GM12878 (cell line): ENCODE results near the gene ERLEC1. TPM values are rescaled to one million over a fixed set of nuclear protein-coding genes. Genes with fewer than 3 reads are reported as not detected.
A peak's percentile ranks its signal among the peaks of the same experiment; 100 is the strongest.

Experiments
- EED ChIP-seq: sonication (generic); IDR thresholded peaks from 2 replicates; pipeline ENCODE4 v1.6.1; 2016; ENCODE audit warnings: antibody characterized with exemption, low read depth
- ETV6 ChIP-seq, 2 experiments: fragments of 450-650 bp in 1 of 2; IDR thresholded peaks in 1 of 2; conservative IDR thresholded peaks in 1 of 2; 2 replicates each; pipeline ENCODE4 v1.6.1; 2014; ENCODE audit warnings: antibody characterized with exemption in 1 of 2, borderline replicate concordance in 1 of 2, low read depth in 1 of 2, mild to moderate bottlenecking in 1 of 2, moderate library complexity in 1 of 2
- KLF5 ChIP-seq: fragments of 450-650 bp; IDR thresholded peaks from 2 replicates; pipeline ENCODE4 v1.6.1; 2014; ENCODE audit warnings: mild to moderate bottlenecking; ENCODE audit not compliant: partially characterized antibody
- NBN ChIP-seq: fragments of 450-650 bp; IDR thresholded peaks from 2 replicates; pipeline ENCODE4 v1.6.1; 2016
- NR2C2 ChIP-seq: IDR thresholded peaks from 2 replicates; pipeline ENCODE4 v1.6.1; 2011; ENCODE audit warnings: borderline replicate concordance, low read depth; ENCODE audit not compliant: control insufficient read depth, insufficient read length
- POLR2A ChIP-seq: IDR thresholded peaks from 2 replicates; pipeline ENCODE4 v1.6.1; 2011; ENCODE audit warnings: low read depth, mild to moderate bottlenecking, low read length
- POU2F2 ChIP-seq: IDR thresholded peaks from 3 replicates; pipeline ENCODE4 v1.6.1; 2011; ENCODE audit warnings: low read depth, mild to moderate bottlenecking, low read length, borderline replicate concordance
- RAD51 ChIP-seq: fragments of 450-650 bp; IDR thresholded peaks from 2 replicates; pipeline ENCODE4 v1.6.1; 2016; ENCODE audit warnings: moderate library complexity, mild to moderate bottlenecking, inconsistent platforms
- RB1 ChIP-seq: fragments of 450-650 bp; formaldehyde crosslinking; IDR thresholded peaks from 2 replicates; pipeline ENCODE4 v1.6.1; 2017; ENCODE audit warnings: mild to moderate bottlenecking, borderline replicate concordance
- RELA ChIP-seq: fragments of 450-650 bp; IDR thresholded peaks from 2 replicates; pipeline ENCODE4 v1.8.0; 2014; ENCODE audit warnings: borderline replicate concordance; ENCODE audit not compliant: partially characterized antibody
- SP1 ChIP-seq: IDR thresholded peaks from one replicate; pipeline ENCODE4 v1.6.1; 2011; ENCODE audit warnings: low read depth, low read length
- STAT3 ChIP-seq: IDR thresholded peaks from 2 replicates; pipeline ENCODE4 v1.6.1; 2011; ENCODE audit warnings: low read depth, low read length, improper control_type of control experiment
- TARDBP ChIP-seq: IDR thresholded peaks from 2 replicates; pipeline ENCODE4 v1.6.1; 2016; ENCODE audit warnings: borderline replicate concordance
- TCF7 ChIP-seq: IDR thresholded peaks from 2 replicates; pipeline ENCODE4 v1.6.1; 2014; ENCODE audit warnings: antibody characterized with exemption, borderline replicate concordance
- ZNF207 ChIP-seq: fragments of 450-650 bp; IDR thresholded peaks from 2 replicates; pipeline ENCODE4 v1.6.1; 2014; ENCODE audit warnings: antibody characterized with exemption, mild to moderate bottlenecking, borderline replicate concordance
- ZNF622 ChIP-seq: fragments of 450-650 bp; IDR thresholded peaks from 2 replicates; pipeline ENCODE4 v1.6.1; 2017; ENCODE audit warnings: mild to moderate bottlenecking, inconsistent platforms
- polyA plus RNA-seq, 11 experiments: library from polyadenylated mRNA; depleted of rRNA in 4 of 11; unstranded in 6 of 11; stranded (reverse) in 5 of 11; fragments of >200 nt; fragmentation: Nextera tagmentation in 4 of 11; fragmentation: Illumina TruSeq in 1 of 11; extraction: Ambion mirVana in 4 of 11; extraction: Trizol in 1 of 11; gene quantifications; 1 replicate in 1 of 11; 2 replicates in 10 of 11; pipeline versions ENCODE4 v1.2.1 to v1.2.3, GENCODE V29; 2011 to 2016; ENCODE audit warnings: inconsistent platforms in 2 of 11, missing spikeins in 2 of 11, low read depth in 1 of 11
- total RNA-seq, 4 experiments: library from RNA; depleted of rRNA in 3 of 4; stranded (reverse); fragments of >200 nt in 3 of 4; fragmentation: Illumina TruSeq in 1 of 4; extraction: Trizol in 1 of 4; gene quantifications; 2 replicates each; pipeline versions ENCODE4 v1.2.1 to v1.2.3, GENCODE V29; 2013 to 2021
- TF ChIP-seq, protein P1 (sequence below): fragments of 450-650 bp; IDR thresholded peaks from 2 replicates; pipeline ENCODE4 v1.6.1; 2017; ENCODE audit warnings: mild to moderate bottlenecking, moderate library complexity
- TF ChIP-seq, protein P2 (sequence below): fragments of 450-650 bp; IDR thresholded peaks from 2 replicates; pipeline ENCODE4 v1.6.1; 2017; ENCODE audit warnings: mild to moderate bottlenecking, moderate library complexity
- TF ChIP-seq, protein P3 (sequence below): IDR thresholded peaks from 2 replicates; pipeline ENCODE4 v1.6.1; 2011; ENCODE audit warnings: mild to moderate bottlenecking, low read depth, low read length, moderate library complexity; ENCODE audit not compliant: insufficient replicate concordance
- TF ChIP-seq, protein P4 (sequence below): fragments of 450-650 bp; IDR thresholded peaks from 2 replicates; pipeline ENCODE4 v1.6.1; 2017; ENCODE audit warnings: low read depth, mild to moderate bottlenecking, moderate library complexity

ERLEC1 gene
- total and polyA plus RNA-seq, 10 of the 15 experiments (the other 5 are each of a cell fraction or from before 2014, with no cell fraction given), result 14.1 to 52.2 (median 30.0) TPM

DNA sequence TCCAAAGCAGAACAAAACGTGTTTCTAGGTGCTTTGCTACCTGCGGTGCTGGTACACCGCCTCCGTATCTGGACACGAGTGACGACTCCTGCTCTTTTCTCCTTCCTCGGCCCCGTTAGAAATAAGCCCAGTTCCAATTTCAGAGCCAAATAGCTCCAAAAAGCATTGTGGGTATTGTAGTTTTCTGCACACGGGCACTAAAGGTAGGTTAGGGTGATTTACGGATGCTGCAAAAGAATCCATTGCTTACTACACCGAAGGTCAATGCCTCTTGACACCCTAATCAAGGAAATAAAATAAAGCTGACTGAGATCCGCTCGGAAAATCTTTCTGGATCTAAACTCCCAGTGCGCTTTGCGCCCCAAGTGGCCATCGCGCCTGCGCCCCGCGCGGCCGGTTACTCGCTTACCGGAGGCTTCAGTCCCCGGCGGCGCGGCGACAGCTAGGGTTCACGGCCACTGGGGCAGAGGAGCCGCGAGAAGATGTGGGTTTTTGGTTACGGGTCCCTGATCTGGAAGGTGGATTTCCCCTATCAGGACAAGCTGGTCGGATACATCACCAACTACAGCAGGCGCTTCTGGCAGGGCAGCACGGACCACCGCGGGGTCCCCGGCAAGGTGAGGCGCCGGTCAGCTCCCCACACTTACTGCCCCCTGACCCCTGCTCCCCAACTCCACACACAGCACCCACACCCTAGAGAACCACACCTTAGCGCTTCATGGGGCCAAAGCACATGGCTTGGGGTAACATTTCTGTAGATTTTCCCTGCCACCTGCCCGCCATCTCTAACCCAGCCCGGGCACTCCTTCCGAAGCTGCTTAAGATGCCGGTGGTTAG, 19.2 kb upstream of the ERLEC1 start, which contains the start of gene CHAC2 (continued):
- TF ChIP-seq KLF5 (no peak), RELA (peak; percentile 21), ZNF622 (no peak), NBN (0 out of 2 replicates have a peak, but pooled peaks have one; percentile 40), RAD51 (no peak), POLR2A (peak; percentile 91), RB1 (no peak), EED (no peak), STAT3 (no peak), ETV6 (conservative IDR thresholded peaks at IDR 0.05 in 1 of 2, IDR thresholded peaks at IDR 0.05 in 1 of 2; ENCODE audit: borderline replicate concordance in 1 of 2, low read depth in 1 of 2) (no peak), ZNF207 (no peak), POU2F2 (peak; percentile 41; the same call in 1 of the 3 replicates), SP1 (no peak), NR2C2 (no peak), TARDBP (no peak), TCF7 (no peak)
- TF ChIP-seq, protein P1, sequence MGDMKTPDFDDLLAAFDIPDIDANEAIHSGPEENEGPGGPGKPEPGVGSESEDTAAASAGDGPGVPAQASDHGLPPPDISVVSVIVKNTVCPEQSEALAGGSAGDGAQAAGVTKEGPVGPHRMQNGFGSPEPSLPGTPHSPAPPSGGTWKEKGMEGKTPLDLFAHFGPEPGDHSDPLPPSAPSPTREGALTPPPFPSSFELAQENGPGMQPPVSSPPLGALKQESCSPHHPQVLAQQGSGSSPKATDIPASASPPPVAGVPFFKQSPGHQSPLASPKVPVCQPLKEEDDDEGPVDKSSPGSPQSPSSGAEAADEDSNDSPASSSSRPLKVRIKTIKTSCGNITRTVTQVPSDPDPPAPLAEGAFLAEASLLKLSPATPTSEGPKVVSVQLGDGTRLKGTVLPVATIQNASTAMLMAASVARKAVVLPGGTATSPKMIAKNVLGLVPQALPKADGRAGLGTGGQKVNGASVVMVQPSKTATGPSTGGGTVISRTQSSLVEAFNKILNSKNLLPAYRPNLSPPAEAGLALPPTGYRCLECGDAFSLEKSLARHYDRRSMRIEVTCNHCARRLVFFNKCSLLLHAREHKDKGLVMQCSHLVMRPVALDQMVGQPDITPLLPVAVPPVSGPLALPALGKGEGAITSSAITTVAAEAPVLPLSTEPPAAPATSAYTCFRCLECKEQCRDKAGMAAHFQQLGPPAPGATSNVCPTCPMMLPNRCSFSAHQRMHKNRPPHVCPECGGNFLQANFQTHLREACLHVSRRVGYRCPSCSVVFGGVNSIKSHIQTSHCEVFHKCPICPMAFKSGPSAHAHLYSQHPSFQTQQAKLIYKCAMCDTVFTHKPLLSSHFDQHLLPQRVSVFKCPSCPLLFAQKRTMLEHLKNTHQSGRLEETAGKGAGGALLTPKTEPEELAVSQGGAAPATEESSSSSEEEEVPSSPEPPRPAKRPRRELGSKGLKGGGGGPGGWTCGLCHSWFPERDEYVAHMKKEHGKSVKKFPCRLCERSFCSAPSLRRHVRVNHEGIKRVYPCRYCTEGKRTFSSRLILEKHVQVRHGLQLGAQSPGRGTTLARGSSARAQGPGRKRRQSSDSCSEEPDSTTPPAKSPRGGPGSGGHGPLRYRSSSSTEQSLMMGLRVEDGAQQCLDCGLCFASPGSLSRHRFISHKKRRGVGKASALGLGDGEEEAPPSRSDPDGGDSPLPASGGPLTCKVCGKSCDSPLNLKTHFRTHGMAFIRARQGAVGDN, result no peak
- TF ChIP-seq, protein P2, sequence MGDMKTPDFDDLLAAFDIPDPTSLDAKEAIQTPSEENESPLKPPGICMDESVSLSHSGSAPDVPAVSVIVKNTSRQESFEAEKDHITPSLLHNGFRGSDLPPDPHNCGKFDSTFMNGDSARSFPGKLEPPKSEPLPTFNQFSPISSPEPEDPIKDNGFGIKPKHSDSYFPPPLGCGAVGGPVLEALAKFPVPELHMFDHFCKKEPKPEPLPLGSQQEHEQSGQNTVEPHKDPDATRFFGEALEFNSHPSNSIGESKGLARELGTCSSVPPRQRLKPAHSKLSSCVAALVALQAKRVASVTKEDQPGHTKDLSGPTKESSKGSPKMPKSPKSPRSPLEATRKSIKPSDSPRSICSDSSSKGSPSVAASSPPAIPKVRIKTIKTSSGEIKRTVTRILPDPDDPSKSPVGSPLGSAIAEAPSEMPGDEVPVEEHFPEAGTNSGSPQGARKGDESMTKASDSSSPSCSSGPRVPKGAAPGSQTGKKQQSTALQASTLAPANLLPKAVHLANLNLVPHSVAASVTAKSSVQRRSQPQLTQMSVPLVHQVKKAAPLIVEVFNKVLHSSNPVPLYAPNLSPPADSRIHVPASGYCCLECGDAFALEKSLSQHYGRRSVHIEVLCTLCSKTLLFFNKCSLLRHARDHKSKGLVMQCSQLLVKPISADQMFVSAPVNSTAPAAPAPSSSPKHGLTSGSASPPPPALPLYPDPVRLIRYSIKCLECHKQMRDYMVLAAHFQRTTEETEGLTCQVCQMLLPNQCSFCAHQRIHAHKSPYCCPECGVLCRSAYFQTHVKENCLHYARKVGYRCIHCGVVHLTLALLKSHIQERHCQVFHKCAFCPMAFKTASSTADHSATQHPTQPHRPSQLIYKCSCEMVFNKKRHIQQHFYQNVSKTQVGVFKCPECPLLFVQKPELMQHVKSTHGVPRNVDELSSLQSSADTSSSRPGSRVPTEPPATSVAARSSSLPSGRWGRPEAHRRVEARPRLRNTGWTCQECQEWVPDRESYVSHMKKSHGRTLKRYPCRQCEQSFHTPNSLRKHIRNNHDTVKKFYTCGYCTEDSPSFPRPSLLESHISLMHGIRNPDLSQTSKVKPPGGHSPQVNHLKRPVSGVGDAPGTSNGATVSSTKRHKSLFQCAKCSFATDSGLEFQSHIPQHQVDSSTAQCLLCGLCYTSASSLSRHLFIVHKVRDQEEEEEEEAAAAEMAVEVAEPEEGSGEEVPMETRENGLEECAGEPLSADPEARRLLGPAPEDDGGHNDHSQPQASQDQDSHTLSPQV, result no peak
- TF ChIP-seq, protein P3, sequence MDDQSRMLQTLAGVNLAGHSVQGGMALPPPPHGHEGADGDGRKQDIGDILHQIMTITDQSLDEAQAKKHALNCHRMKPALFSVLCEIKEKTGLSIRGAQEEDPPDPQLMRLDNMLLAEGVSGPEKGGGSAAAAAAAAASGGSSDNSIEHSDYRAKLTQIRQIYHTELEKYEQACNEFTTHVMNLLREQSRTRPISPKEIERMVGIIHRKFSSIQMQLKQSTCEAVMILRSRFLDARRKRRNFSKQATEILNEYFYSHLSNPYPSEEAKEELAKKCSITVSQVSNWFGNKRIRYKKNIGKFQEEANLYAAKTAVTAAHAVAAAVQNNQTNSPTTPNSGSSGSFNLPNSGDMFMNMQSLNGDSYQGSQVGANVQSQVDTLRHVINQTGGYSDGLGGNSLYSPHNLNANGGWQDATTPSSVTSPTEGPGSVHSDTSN, result peak; percentile 52
- TF ChIP-seq, protein P4, sequence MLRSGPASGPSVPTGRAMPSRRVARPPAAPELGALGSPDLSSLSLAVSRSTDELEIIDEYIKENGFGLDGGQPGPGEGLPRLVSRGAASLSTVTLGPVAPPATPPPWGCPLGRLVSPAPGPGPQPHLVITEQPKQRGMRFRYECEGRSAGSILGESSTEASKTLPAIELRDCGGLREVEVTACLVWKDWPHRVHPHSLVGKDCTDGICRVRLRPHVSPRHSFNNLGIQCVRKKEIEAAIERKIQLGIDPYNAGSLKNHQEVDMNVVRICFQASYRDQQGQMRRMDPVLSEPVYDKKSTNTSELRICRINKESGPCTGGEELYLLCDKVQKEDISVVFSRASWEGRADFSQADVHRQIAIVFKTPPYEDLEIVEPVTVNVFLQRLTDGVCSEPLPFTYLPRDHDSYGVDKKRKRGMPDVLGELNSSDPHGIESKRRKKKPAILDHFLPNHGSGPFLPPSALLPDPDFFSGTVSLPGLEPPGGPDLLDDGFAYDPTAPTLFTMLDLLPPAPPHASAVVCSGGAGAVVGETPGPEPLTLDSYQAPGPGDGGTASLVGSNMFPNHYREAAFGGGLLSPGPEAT, result no peak
